SK-N-SH (cell line): ENCODE results near the gene PARD3.

Experiments
- CTCF ChIP-seq: fragments of 200-600 bp; sonication (generic); IDR thresholded peaks from 2 replicates; pipeline ENCODE4 v1.6.1; 2017; ENCODE audit warnings: antibody characterized with exemption, mild to moderate bottlenecking, moderate library complexity
- EZH2phosphoT487 ChIP-seq: fragments of 200-600 bp; sonication (generic); IDR thresholded peaks from 2 replicates; pipeline ENCODE4 v1.6.1; 2017; ENCODE audit warnings: low read depth, mixed run types, mild to moderate bottlenecking, antibody characterized with exemption, moderate library complexity, borderline replicate concordance
- JUND ChIP-seq: IDR thresholded peaks from 2 replicates; pipeline ENCODE4 v1.4.0; 2012
- RAD21 ChIP-seq: IDR thresholded peaks from 2 replicates; pipeline ENCODE4 v1.6.1; 2012; ENCODE audit warnings: mild to moderate bottlenecking, low read length
- RCOR1 ChIP-seq: fragments of 150-350 bp; IDR thresholded peaks from 2 replicates; pipeline ENCODE4 v1.6.1; 2017; ENCODE audit warnings: antibody characterized with exemption, low read length
- REST ChIP-seq: IDR thresholded peaks from 2 replicates; pipeline ENCODE4 v1.6.1; 2012; ENCODE audit warnings: mild to moderate bottlenecking, low read depth, low read length, moderate library complexity
- SMC3 ChIP-seq: IDR thresholded peaks from 2 replicates; pipeline ENCODE4 v1.6.1; 2012; ENCODE audit warnings: low read depth, low read length, improper control_type of control experiment
- TAF1 ChIP-seq: IDR thresholded peaks from 2 replicates; pipeline ENCODE4 v1.6.1; 2012; ENCODE audit warnings: low read depth, mild to moderate bottlenecking, low read length, moderate library complexity, borderline replicate concordance
- ZBTB33 ChIP-seq: IDR thresholded peaks from 2 replicates; pipeline ENCODE4 v1.4.0; 2012; ENCODE audit warnings: low read depth, borderline replicate concordance
- TF ChIP-seq, protein P1 (sequence below): fragments of 150-350 bp; IDR thresholded peaks from 2 replicates; pipeline ENCODE4 v1.6.1; 2016; ENCODE audit warnings: mild to moderate bottlenecking, low read depth, low read length

DNA sequence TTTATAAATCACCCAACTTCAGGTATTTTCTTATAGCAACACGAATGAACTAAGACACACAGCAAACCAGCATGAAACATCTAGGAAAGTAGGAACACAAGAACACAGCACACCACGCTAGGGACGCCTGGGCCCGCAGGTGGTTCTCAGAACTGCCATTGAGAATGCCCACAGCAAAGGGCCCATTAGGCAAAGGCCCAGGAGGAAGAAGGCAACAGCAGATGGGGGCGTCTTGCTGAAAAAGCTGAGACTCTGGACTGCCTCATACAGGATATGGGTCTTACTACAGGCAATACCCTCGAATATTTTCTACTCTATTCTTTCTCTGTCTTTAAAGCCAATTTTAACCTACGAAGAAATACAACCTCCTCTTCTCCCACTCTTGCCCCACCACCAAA, 77.3 kb downstream of the PARD3 start:
- TF ChIP-seq CTCF (no peak), RAD21 (no peak), JUND (no peak), RCOR1 (no peak), TAF1 (no peak), REST (no peak), EZH2phosphoT487 (no peak), SMC3 (no peak), ZBTB33 (no peak)
- TF ChIP-seq, protein P1, sequence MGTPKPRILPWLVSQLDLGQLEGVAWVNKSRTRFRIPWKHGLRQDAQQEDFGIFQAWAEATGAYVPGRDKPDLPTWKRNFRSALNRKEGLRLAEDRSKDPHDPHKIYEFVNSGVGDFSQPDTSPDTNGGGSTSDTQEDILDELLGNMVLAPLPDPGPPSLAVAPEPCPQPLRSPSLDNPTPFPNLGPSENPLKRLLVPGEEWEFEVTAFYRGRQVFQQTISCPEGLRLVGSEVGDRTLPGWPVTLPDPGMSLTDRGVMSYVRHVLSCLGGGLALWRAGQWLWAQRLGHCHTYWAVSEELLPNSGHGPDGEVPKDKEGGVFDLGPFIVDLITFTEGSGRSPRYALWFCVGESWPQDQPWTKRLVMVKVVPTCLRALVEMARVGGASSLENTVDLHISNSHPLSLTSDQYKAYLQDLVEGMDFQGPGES = no peak
